ENCODE measurements around the gene PTPRG. TPM values are rescaled to one million over a fixed set of nuclear protein-coding genes. Genes with fewer than 3 reads are reported as not detected.

PTPRG gene
- total and polyA plus RNA-seq, 2 of the 13 experiments (the other 11 are each of a cell fraction or from before 2014, with no cell fraction given), result 8.0 to 25.3 TPM

DNA sequence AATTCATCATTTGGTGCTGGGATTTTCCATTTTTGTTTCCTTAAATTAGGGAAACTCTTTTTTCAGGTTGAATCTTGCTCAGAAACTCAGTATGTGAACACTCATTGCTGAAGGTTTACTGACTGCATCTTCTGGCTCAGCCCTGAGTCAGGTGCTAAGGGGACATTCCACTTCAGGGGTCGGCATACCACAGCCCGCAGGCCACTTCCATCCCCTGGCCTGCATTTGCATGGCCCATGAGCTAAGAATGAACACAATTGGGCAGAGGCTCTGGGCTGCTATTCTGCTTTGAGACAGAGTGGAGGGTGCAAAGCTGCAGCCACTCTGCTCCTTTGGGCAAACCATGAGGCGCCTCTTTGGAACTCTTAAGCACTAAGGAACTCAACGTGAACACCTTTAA is 647.0 kb downstream of the PTPRG start (continued):
- no peak for TF ChIP-seq SRF (IDR thresholded peaks at IDR 0.05; ENCODE audit: low read depth, low read length)
- TF ChIP-seq JUN (CRISPR knock-in tag; IDR thresholded peaks at IDR 0.05), result no peak
- TF ChIP-seq, protein P1, sequence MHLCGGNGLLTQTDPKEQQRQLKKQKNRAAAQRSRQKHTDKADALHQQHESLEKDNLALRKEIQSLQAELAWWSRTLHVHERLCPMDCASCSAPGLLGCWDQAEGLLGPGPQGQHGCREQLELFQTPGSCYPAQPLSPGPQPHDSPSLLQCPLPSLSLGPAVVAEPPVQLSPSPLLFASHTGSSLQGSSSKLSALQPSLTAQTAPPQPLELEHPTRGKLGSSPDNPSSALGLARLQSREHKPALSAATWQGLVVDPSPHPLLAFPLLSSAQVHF (CRISPR knock-in tag; IDR thresholded peaks at IDR 0.05), result no peak
- TF ChIP-seq, protein P2, sequence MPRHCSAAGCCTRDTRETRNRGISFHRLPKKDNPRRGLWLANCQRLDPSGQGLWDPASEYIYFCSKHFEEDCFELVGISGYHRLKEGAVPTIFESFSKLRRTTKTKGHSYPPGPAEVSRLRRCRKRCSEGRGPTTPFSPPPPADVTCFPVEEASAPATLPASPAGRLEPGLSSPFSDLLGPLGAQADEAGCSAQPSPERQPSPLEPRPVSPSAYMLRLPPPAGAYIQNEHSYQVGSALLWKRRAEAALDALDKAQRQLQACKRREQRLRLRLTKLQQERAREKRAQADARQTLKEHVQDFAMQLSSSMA (CRISPR knock-in tag; IDR thresholded peaks at IDR 0.05), result no peak
- TF ChIP-seq, protein P3, sequence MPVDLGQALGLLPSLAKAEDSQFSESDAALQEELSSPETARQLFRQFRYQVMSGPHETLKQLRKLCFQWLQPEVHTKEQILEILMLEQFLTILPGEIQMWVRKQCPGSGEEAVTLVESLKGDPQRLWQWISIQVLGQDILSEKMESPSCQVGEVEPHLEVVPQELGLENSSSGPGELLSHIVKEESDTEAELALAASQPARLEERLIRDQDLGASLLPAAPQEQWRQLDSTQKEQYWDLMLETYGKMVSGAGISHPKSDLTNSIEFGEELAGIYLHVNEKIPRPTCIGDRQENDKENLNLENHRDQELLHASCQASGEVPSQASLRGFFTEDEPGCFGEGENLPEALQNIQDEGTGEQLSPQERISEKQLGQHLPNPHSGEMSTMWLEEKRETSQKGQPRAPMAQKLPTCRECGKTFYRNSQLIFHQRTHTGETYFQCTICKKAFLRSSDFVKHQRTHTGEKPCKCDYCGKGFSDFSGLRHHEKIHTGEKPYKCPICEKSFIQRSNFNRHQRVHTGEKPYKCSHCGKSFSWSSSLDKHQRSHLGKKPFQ (CRISPR knock-in tag; IDR thresholded peaks at IDR 0.05; ENCODE audit: insufficient replicate concordance), result no peak
- no peak for TF ChIP-seq HES4 (CRISPR knock-in tag; IDR thresholded peaks at IDR 0.05; ENCODE audit: borderline replicate concordance)
- TF ChIP-seq ZNF446 (CRISPR knock-in tag; IDR thresholded peaks at IDR 0.05), result no peak
- TF ChIP-seq KAT7 (CRISPR knock-in tag; IDR thresholded peaks at IDR 0.05; ENCODE audit: borderline replicate concordance), result no peak
- TF ChIP-seq RXRB (CRISPR knock-in tag; IDR thresholded peaks at IDR 0.05; ENCODE audit: borderline replicate concordance), result no peak

DNA sequence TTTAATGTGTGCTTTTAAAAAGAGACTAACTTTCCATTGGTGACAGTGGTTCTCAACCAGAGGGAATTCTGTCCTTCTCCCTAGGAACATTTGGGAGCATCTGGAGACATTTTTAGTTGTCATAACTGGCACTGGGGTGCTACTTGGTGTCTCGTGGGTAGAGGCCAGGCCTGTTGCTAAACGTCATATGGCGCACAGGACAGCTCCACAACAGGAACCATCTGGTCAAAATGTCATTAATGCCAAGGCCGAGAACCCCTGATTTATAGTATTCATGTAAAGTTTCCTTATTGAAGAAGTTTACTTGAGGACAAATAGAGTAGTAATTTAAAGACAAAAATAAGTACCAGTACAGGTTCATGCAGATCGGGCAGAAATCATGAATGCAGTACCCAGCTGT is 647.7 kb downstream of the PTPRG start:
- intact Hi-C loops (cut with micrococcal nuclease; ENCODE audit: unreplicated experiment) (no loop called here), in situ Hi-C loops (cut with HindIII; ENCODE audit: extremely low pct_ligation_motif_present, low pct_unique_long_range_greater_than_20kb) (loop anchor here (10.0 kb wide), 1 partner anchor 346 kb away; no protein-coding TSS in a partner anchor)
- FAIRE-seq (no peak), ATAC-seq (no peak), DNase-seq (ENCODE audit: low spot score) (no peak)
- Histone ChIP-seq H3K9ac (ENCODE audit: insufficient read depth, low read depth, low read length) (no peak overlapping the region), H3K79me2 (ENCODE audit: insufficient read depth, low read length) (no peaks in the 10 kb centered on the region), H2AFZ (ENCODE audit: low read length) (no peak overlapping the region), H3K27me3 (ENCODE audit: control insufficient read depth in 1 of 2, insufficient read depth in 2 of 2, low read length in 2 of 2) (no peaks in the 10 kb centered on the region), H4K20me1 (ENCODE audit: insufficient read depth, low read length) (no peaks in the 10 kb centered on the region), H3K4me3 (replicated peaks in 1 of 3; ENCODE audit: insufficient read depth in 1 of 3, low read depth in 2 of 3, low read length in 3 of 3) (no peak overlapping the region), H3K4me2 (ENCODE audit: low read depth, low read length) (no peak overlapping the region), H3K36me3 (replicated peaks in 1 of 2; ENCODE audit: control insufficient read depth in 1 of 2, insufficient read depth in 2 of 2, low read length in 2 of 2) (peaks cover 2 to 12% of the 10 kb centered on the region in 2 experiments; a peak in 3 of 5 replicates), H3K9me3 (ENCODE audit: low read length) (no peaks in the 10 kb centered on the region), H3K27ac (ENCODE audit: extremely low read length, insufficient read depth, low read length) (no peak overlapping the region), H3K4me1 (ENCODE audit: insufficient read depth, low read length) (no peaks in the 10 kb centered on the region)
- TF ChIP-seq KDM3A (CRISPR knock-in tag; IDR thresholded peaks at IDR 0.05; ENCODE audit: low read depth), result no peak
- no peak for TF ChIP-seq HES4 (CRISPR knock-in tag; IDR thresholded peaks at IDR 0.05; ENCODE audit: borderline replicate concordance)
- no peak for TF ChIP-seq ZNF839 (CRISPR knock-in tag; IDR thresholded peaks at IDR 0.05; ENCODE audit: borderline replicate concordance)
- ChIA-PET POLR2A (no interaction called here), CTCF (ENCODE audit: low intra/inter-chr PET ratio, low total read pairs) (no interaction called here)
- BruUV-seq (replicated peaks), result no TSS peak
- WGBS (ENCODE audit: low lambda C conversion rate), result 100% methylated on average over 5 of the region's 5 CpGs

Data from HepG2 (cell line).